GM18873 (cell line): Measurements from ENCODE around the gene ABHD2.
"Not testable (repeated sequence)": the region's sequence is repeated elsewhere in the genome, so short reads cannot be mapped to it uniquely, and the experiment has no call there.

Experiments used
- ATAC-seq: cut with Tn5 transposase; IDR thresholded peaks from one replicate; pipeline ENCODE4 v1.9.1; 2021; ENCODE audit warnings: mild to moderate bottlenecking, moderate library complexity, moderate number of reproducible peaks; ENCODE audit not compliant: unreplicated experiment, low FRiP score

Gene ABHD2

GRCh38 chr15:89136818-89137772 is 48.8 kb downstream of the ABHD2 start:
- ATAC-seq: no peak

- ATAC-seq: no peak
These were observed 49.7 kb downstream of the ABHD2 start for GRCh38 chr15:89137926-89138325.

- ATAC-seq: no peak
These were observed 50.9 kb downstream of the ABHD2 start for GRCh38 chr15:89138999-89139612.

- no peak for ATAC-seq
These were observed 51.6 kb downstream of the ABHD2 start for GRCh38 chr15:89139613-89140499.

GRCh38 chr15:89140595-89140994 is 52.3 kb downstream of the ABHD2 start:
- no peak for ATAC-seq

- not testable (repeated sequence) for ATAC-seq
These were observed 52.9 kb downstream of the ABHD2 start for GRCh38 chr15:89141159-89141558.

- ATAC-seq: no peak
These were observed 53.6 kb downstream of the ABHD2 start for GRCh38 chr15:89141885-89142284.

- ATAC-seq: no peak
These were observed 54.2 kb downstream of the ABHD2 start for GRCh38 chr15:89142423-89142822.

GRCh38 chr15:89143503-89144162 is 55.4 kb downstream of the ABHD2 start:
- no peak for ATAC-seq

- ATAC-seq: no peak
These were observed 56.2 kb downstream of the ABHD2 start for GRCh38 chr15:89144491-89144890.

- ATAC-seq: no peak
These were observed 58.1 kb downstream of the ABHD2 start for GRCh38 chr15:89146366-89146765.

GRCh38 chr15:89148126-89148525 is 59.9 kb downstream of the ABHD2 start:
- ATAC-seq: no peak

- no peak for ATAC-seq
These were observed 61.3 kb downstream of the ABHD2 start for GRCh38 chr15:89149501-89150101.

- no peak for ATAC-seq
These were observed 62.0 kb downstream of the ABHD2 start for GRCh38 chr15:89150287-89150686.

GRCh38 chr15:89150762-89151664 is 62.8 kb downstream of the ABHD2 start:
- ATAC-seq: no peak

- ATAC-seq: no peak
These were observed 66.9 kb downstream of the ABHD2 start for GRCh38 chr15:89155122-89155521.

- ATAC-seq: no peak
These were observed 67.4 kb downstream of the ABHD2 start for GRCh38 chr15:89155656-89156055.

GRCh38 chr15:89157061-89157460 is 68.8 kb downstream of the ABHD2 start:
- ATAC-seq: no peak
